ENCODE results near the gene CSH1. TPM values are rescaled to one million over a fixed set of nuclear protein-coding genes. Genes with fewer than 3 reads are reported as not detected.
"Not testable (repeated sequence)": the region's sequence is repeated elsewhere in the genome, so short reads cannot be mapped to it uniquely, and the experiment has no call there.

CSH1 gene
- 21.9 TPM for total RNA-seq
- polyA plus RNA-seq (ENCODE audit: insufficient read depth in 1 of 8, insufficient read length in 8 of 8, low replicate concordance in 1 of 8) = 10 to 100 TPM in 2 of 8 donors, 1 to 10 TPM in 5, under 1 TPM in 1; 0.78 to 15.9 (median 3.9) TPM
- long read RNA-seq, donor 1, partial matches to known transcripts = 0 of 1 reads
- long read RNA-seq, donor 1, other reads (novel, unspliced or antisense) = 0 of 1 reads
- long read RNA-seq, donor 2 = 0 reads
- long read RNA-seq, donor 3, partial matches to known transcripts = 0 of 1 reads
- long read RNA-seq, donor 3, other reads (novel, unspliced or antisense) = 0 of 1 reads
- long read RNA-seq, donor 4 = 0 reads
- long read RNA-seq, donor 5, transcript CSH1-201 (5 exons, 900 nt) = major isoform, 23 of 23 reads
- long read RNA-seq, donor 5, partial matches to known transcripts = 0 of 23 reads
- long read RNA-seq, donor 5, other reads (novel, unspliced or antisense) = 0 of 23 reads
- long read RNA-seq, donor 6, partial matches to known transcripts = 0 of 1 reads
- long read RNA-seq, donor 6, other reads (novel, unspliced or antisense) = 0 of 1 reads
- long read RNA-seq, donor 7, transcript CSH1-201 (5 exons, 900 nt) = major isoform, 33 of 40 reads
- long read RNA-seq, donor 7, partial matches to known transcripts = 5 of 40 reads
- long read RNA-seq, donor 7, other reads (novel, unspliced or antisense) = 0 of 40 reads
- long read RNA-seq, donor 8, transcript CSH1-201 (5 exons, 900 nt) = major isoform, 6 of 6 reads
- long read RNA-seq, donor 8, partial matches to known transcripts = 0 of 6 reads
- long read RNA-seq, donor 8, other reads (novel, unspliced or antisense) = 0 of 6 reads
- long read RNA-seq, donor 9, partial matches to known transcripts = 0 of 1 reads
- long read RNA-seq, donor 9, other reads (novel, unspliced or antisense) = 0 of 1 reads
- long read RNA-seq, donor 10 = 0 reads
- long read RNA-seq, donor 11, transcript CSH1-201 (5 exons, 900 nt) = major isoform, 9 of 10 reads
- long read RNA-seq, donor 11, partial matches to known transcripts = 0 of 10 reads
- long read RNA-seq, donor 11, other reads (novel, unspliced or antisense) = 0 of 10 reads

DNA sequence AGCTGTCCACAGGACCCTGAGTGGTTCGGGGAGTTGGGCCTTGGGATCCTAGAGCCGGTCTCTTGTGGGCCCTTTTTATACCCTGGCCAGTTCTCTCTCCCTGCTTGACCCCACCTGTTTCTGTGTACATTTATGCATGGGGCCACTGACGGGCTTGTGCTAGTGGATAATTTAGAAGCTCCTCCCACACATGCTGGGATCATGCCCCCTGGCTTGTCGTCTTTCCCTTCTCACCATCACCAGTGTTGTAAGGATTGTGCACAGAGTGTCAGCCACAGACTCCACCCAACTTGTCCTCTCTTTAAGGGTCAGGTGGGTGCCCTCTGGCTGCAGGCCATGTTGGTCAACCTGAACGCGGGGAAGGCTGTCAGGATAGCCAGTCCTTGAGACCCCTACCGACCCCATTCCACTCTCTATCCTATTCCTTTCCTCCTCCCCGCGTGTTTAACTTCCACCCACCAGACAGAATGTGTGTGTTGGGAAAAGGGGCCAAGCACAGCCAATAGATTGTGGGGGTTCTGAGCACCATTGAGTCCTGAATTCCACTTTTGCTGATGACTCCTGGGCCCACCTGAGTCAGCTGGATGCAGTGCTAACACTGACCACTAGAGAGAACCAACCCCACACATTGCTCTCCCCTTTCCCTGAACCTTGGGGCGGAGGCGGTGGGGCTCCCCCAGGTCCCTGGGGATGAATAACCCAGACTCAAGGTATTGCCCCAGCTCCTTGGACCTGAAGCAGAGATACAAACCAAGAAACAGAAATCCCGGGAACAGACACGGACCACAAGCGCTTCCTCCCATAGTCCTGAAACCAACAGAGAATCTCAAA is at the start of gene CSH1:
CSH1 (minus strand) TSS at position 51 of the 831 bp plus-strand sequence. CDS start 63 bp downstream, outside the sequence.
- DNase-seq; H3K36me3 ChIP-seq (ENCODE audit: control insufficient read depth, insufficient read depth, low read length); H3K4me1 ChIP-seq (ENCODE audit: control insufficient read depth, insufficient read depth, low read length); H3K27me3 ChIP-seq (ENCODE audit: control insufficient read depth, insufficient read depth, low read length); H3K9me3 ChIP-seq (replicated peaks; ENCODE audit: control insufficient read depth, low read depth, low read length); H3K4me3 ChIP-seq (ENCODE audit: low read length); H3K27ac ChIP-seq (ENCODE audit: low read length): not testable (repeated sequence)
- no CpG with 5 or more reads among the region's 14 CpGs for WGBS (ENCODE audit: insufficient coverage)

DNA sequence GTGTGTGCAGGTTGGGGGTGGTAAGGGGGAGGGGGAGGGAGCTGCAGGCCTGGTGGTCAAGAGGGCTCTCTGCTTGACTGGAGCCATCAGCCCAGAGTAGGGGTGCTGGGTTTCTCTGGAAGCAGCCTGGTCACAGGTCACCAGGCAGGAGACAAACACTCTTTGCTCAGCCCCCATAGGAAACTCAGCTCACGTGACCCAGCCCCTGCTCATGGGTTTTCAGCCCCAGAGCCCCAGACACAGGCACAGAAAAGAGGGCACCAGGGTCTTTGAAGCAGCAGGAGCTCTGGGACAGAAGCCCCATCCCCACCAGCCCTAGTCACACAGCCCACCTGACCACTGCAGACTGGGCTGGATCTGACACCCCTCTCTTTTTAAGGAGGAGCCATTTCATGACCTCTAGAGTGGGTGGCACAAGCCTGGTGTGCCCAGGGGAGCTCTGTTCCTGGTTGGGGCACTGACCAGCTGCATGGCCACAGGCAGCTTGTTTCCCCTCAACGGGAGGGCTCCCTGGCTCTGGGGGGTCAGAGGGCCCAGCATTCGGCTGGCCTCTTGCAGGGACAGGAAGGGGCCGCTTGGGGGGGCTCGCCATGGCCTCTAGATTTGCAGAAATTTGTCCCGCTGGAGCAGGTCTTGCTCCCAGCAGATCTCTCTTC is 49.5 kb upstream of the CSH1 start:
- no peaks in the 10 kb centered on the region for H3K9me3 ChIP-seq (replicated peaks; ENCODE audit: control insufficient read depth, low read depth, low read length)
- no peak for DNase-seq
- no peaks in the 10 kb centered on the region for H3K27me3 ChIP-seq (ENCODE audit: control insufficient read depth, insufficient read depth, low read length)
- no peak overlapping the region for H3K4me3 ChIP-seq (ENCODE audit: low read length)
- peaks cover 60% of the 10 kb centered on the region for H3K36me3 ChIP-seq (ENCODE audit: control insufficient read depth, insufficient read depth, low read length)
- H3K4me1 ChIP-seq (ENCODE audit: control insufficient read depth, insufficient read depth, low read length) = peaks cover 32% of the 10 kb centered on the region
- H3K27ac ChIP-seq (ENCODE audit: low read length) = no peak overlapping the region
- 69% methylated on average over 6 of the region's 6 CpGs for WGBS (ENCODE audit: insufficient coverage)

DNA sequence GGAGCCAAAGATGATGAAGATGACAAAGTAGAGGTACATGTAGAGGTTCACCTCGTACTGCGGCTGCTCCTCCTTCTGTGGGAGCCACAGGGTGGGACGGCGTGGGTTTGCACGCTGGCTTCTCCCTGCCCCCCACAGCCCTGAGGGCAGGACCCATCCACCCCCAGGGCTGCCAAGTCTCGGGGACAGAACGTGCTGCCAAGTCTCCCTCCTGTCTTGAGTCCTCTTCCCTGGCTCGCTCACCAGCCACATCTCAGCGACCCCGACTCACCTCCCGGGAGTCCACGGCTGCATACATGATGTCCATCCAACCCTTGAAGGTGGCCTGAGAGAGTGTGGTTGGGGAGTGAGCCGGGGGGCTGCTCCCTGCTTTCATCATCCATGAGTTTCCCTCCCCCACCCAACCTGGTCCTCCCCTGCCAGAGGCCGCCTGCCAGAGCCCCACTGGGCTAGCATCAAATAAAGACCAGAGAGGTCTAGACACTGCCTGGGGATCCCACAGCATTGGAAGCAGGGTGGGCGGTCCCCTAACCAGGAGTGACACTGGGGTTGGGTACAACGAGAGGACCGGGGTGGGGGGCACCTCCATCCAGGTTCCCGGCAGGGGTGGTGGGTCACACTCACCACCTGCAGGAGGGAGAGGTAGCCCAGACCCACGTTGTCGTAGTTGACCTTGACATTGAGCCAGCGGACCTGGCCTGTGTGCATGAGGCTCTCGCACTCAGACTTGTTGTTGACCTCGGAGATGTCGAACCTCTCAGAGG is 48.5 kb upstream of the CSH1 start:
- Histone ChIP-seq H3K9me3 (replicated peaks; ENCODE audit: control insufficient read depth, low read depth, low read length) (no peaks in the 10 kb centered on the region), H3K36me3 (ENCODE audit: control insufficient read depth, insufficient read depth, low read length) (peaks cover 70% of the 10 kb centered on the region), H3K27ac (ENCODE audit: low read length) (no peak overlapping the region), H3K4me3 (ENCODE audit: low read length) (no peak overlapping the region), H3K27me3 (ENCODE audit: control insufficient read depth, insufficient read depth, low read length) (no peaks in the 10 kb centered on the region), H3K4me1 (ENCODE audit: control insufficient read depth, insufficient read depth, low read length) (peaks cover 22% of the 10 kb centered on the region)
- no peak for DNase-seq
- WGBS (ENCODE audit: insufficient coverage) = 81% methylated on average over 18 of the region's 24 CpGs

DNA sequence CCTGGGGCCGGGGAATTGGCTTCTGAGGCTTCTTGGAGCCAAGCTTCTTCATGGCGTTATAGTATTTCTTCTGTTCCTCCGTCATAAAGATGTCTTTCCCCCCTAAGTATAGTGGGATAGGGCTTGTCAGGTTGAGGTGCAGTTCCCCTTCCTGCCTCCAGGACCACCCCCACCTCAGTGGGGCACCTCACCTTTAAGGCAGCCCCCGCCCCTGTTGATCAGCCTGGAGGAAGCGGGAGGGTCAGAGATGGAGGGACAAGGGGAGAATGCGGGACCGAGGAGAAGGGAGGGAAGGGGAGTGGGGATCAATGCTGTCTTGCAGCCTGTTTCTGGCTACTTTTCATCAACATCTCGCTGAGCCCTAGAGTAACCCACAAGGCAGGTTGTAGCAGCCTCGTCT is 47.4 kb upstream of the CSH1 start:
- peaks cover 11% of the 10 kb centered on the region for H3K4me1 ChIP-seq (ENCODE audit: control insufficient read depth, insufficient read depth, low read length)
- H3K27ac ChIP-seq (ENCODE audit: low read length) = no peak overlapping the region
- WGBS (ENCODE audit: insufficient coverage) = 71% methylated on average over 3 of the region's 9 CpGs
- no peaks in the 10 kb centered on the region for H3K9me3 ChIP-seq (replicated peaks; ENCODE audit: control insufficient read depth, low read depth, low read length)
- no peak overlapping the region for H3K4me3 ChIP-seq (ENCODE audit: low read length)
- H3K36me3 ChIP-seq (ENCODE audit: control insufficient read depth, insufficient read depth, low read length) = peaks cover 71% of the 10 kb centered on the region
- no peaks in the 10 kb centered on the region for H3K27me3 ChIP-seq (ENCODE audit: control insufficient read depth, insufficient read depth, low read length)
- no peak for DNase-seq

DNA sequence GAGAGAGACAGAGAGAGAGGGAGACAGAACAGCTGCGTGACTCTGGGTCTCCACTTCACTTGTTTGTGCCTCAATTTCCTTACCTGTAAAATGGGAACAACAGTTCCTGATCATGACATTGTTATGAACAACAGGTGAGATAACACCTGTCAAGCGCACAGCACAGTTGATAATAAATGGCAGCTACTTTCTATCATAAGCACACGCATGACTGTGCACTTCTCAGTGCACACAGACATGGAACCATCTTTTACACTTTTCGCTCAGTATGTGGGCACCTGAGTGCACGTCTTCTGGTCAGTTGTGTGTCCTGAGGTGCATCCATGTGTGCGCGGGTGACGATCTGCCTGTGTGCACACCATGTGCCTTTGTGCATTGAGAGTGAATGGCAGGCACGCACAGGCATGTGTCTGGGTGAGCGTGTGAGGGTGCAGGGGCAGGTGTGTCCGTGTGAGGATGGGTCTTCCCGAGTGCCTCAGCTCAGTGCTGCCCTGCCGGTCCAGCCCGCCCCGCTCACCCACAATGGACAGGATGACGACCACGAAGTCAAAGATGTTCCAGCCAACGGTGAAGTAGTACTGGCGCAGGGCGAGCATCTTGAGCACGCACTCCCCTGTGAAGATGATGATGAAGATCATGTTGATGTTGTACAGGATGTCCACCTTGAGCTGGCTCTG is 46.1 kb upstream of the CSH1 start:
- H3K27me3 ChIP-seq (ENCODE audit: control insufficient read depth, insufficient read depth, low read length) = no peaks in the 10 kb centered on the region
- 97% methylated on average over 20 of the region's 21 CpGs for WGBS (ENCODE audit: insufficient coverage)
- H3K4me1 ChIP-seq (ENCODE audit: control insufficient read depth, insufficient read depth, low read length) = peaks cover 10% of the 10 kb centered on the region
- H3K36me3 ChIP-seq (ENCODE audit: control insufficient read depth, insufficient read depth, low read length) = peaks cover 61% of the 10 kb centered on the region
- H3K9me3 ChIP-seq (replicated peaks; ENCODE audit: control insufficient read depth, low read depth, low read length) = no peaks in the 10 kb centered on the region
- no peak for DNase-seq
- no peak overlapping the region for H3K27ac ChIP-seq (ENCODE audit: low read length)
- H3K4me3 ChIP-seq (ENCODE audit: low read length) = no peak overlapping the region

DNA sequence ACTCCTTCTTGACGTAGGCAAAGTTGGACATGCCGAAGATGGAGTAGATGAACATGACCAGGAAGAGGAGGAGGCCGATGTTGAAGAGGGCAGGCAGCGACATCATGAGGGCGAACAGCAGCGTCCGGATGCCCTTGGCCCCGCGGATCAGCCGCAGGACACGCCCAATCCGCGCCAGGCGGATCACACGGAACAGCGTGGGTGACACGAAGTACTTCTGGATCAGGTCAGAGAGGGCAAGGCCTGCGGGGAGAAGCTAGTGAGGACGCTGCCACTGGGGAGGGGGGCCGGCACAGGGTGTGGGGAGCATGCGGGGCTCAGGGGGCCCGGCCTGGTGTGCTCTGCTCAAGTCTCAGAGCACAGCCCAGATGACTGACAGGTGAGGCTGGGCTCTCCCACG is 45.4 kb upstream of the CSH1 start:
- Histone ChIP-seq H3K36me3 (ENCODE audit: control insufficient read depth, insufficient read depth, low read length) (peaks cover 57% of the 10 kb centered on the region), H3K9me3 (replicated peaks; ENCODE audit: control insufficient read depth, low read depth, low read length) (no peaks in the 10 kb centered on the region), H3K27me3 (ENCODE audit: control insufficient read depth, insufficient read depth, low read length) (no peaks in the 10 kb centered on the region), H3K4me1 (ENCODE audit: control insufficient read depth, insufficient read depth, low read length) (peaks cover 10% of the 10 kb centered on the region), H3K4me3 (ENCODE audit: low read length) (no peak overlapping the region), H3K27ac (ENCODE audit: low read length) (no peak overlapping the region)
- DNase-seq = no peak
- 91% methylated on average over 23 of the region's 23 CpGs for WGBS (ENCODE audit: insufficient coverage)

DNA sequence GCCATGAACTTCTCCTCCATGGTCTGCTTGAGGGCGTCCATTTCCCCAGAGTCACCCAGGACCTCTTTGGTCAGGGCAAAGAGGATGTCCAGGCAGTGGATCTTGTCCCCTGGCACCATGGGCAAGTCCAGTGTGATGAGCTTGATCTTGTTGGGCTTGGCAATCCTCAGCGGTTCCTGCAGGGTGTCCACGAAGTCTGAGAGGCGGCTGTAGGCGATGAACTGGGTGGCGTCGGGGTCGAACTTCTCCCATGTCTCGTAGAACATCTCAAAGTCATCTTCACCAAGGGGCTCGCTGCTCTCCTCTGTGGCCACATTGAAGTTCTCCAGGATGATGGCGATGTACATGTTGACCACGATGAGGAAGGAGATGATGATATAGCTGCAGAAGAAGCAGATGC is 44.8 kb upstream of the CSH1 start:
- no peak for DNase-seq
- Histone ChIP-seq H3K36me3 (ENCODE audit: control insufficient read depth, insufficient read depth, low read length) (peaks cover 54% of the 10 kb centered on the region), H3K27me3 (ENCODE audit: control insufficient read depth, insufficient read depth, low read length) (no peaks in the 10 kb centered on the region), H3K4me3 (ENCODE audit: low read length) (no peak overlapping the region), H3K4me1 (ENCODE audit: control insufficient read depth, insufficient read depth, low read length) (peaks cover 6% of the 10 kb centered on the region), H3K9me3 (replicated peaks; ENCODE audit: control insufficient read depth, low read depth, low read length) (no peaks in the 10 kb centered on the region), H3K27ac (ENCODE audit: low read length) (no peak overlapping the region)
- 96% methylated on average over 10 of the region's 12 CpGs for WGBS (ENCODE audit: insufficient coverage)

DNA sequence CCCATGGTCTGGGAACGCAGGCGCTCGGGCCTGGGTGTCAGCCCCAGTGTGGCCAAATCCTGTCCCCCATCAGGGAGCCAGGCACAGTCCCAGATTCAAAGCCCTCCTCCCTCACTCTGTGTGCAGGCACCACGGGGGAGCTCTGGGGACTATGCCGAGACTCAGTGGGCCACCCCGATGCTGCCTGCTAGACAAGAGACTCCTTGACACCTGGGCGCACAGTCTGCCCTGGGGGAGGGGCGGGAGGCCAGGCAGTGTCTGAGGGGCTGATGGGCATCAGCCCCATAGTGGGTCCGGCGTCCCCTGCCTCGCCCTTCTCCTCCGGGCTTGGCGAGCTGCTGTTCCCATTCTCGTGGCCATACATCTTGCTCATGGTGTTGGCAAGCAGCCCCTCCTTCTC is 44.2 kb upstream of the CSH1 start:
- WGBS (ENCODE audit: insufficient coverage) = 93% methylated on average over 14 of the region's 14 CpGs
- H3K4me1 ChIP-seq (ENCODE audit: control insufficient read depth, insufficient read depth, low read length) = peaks cover 6% of the 10 kb centered on the region
- no peak for DNase-seq
- no peak overlapping the region for H3K4me3 ChIP-seq (ENCODE audit: low read length)
- peaks cover 49% of the 10 kb centered on the region for H3K36me3 ChIP-seq (ENCODE audit: control insufficient read depth, insufficient read depth, low read length)
- no peaks in the 10 kb centered on the region for H3K9me3 ChIP-seq (replicated peaks; ENCODE audit: control insufficient read depth, low read depth, low read length)
- no peak overlapping the region for H3K27ac ChIP-seq (ENCODE audit: low read length)
- H3K27me3 ChIP-seq (ENCODE audit: control insufficient read depth, insufficient read depth, low read length) = no peaks in the 10 kb centered on the region

Data from muscle of leg (tissue), 16 donors.